PFSK-1 (cell line): ENCODE measurements around the gene NAPG.

Source experiments
- FOXP2 ChIP-seq: optimal IDR thresholded peaks from 2 replicates; pipeline ENCODE3; 2011; ENCODE audit warnings: borderline replicate concordance, control low read depth, inconsistent platforms; ENCODE audit not compliant: insufficient read depth; ENCODE audit errors: extremely low read length, extremely low read depth
- POLR2AphosphoS5 ChIP-seq: IDR thresholded peaks from 2 replicates; pipeline ENCODE4 v1.6.1; 2012; ENCODE audit warnings: low read depth, mild to moderate bottlenecking, control low read depth, low read length, moderate library complexity
- SIN3A ChIP-seq: IDR thresholded peaks from 2 replicates; pipeline ENCODE4 v1.6.1; 2012; ENCODE audit warnings: mild to moderate bottlenecking, low read length, moderate library complexity, borderline replicate concordance; ENCODE audit not compliant: insufficient read depth
- TAF1 ChIP-seq: IDR thresholded peaks from 2 replicates; pipeline ENCODE4 v1.6.1; 2012; ENCODE audit warnings: low read length, control low read depth, borderline replicate concordance; ENCODE audit not compliant: insufficient read depth
- TF ChIP-seq, protein P1 (sequence below), 2 experiments: IDR thresholded peaks; 2 replicates each; pipeline versions ENCODE4 v1.6.1 to v1.8.0; 2011 to 2012; ENCODE audit warnings: low read depth in 2 of 2, low read length in 2 of 2, control low read depth in 1 of 2, inconsistent platforms in 1 of 2, mild to moderate bottlenecking in 1 of 2, moderate library complexity in 1 of 2; ENCODE audit not compliant: insufficient read depth in 1 of 2

The NAPG gene

GRCh38 chr18:10579079-10579867 is 53.4 kb downstream of the NAPG start:
- no peak for TF ChIP-seq SIN3A
- TF ChIP-seq TAF1, result no peak
- no peak for TF ChIP-seq POLR2AphosphoS5
- TF ChIP-seq, protein P1, sequence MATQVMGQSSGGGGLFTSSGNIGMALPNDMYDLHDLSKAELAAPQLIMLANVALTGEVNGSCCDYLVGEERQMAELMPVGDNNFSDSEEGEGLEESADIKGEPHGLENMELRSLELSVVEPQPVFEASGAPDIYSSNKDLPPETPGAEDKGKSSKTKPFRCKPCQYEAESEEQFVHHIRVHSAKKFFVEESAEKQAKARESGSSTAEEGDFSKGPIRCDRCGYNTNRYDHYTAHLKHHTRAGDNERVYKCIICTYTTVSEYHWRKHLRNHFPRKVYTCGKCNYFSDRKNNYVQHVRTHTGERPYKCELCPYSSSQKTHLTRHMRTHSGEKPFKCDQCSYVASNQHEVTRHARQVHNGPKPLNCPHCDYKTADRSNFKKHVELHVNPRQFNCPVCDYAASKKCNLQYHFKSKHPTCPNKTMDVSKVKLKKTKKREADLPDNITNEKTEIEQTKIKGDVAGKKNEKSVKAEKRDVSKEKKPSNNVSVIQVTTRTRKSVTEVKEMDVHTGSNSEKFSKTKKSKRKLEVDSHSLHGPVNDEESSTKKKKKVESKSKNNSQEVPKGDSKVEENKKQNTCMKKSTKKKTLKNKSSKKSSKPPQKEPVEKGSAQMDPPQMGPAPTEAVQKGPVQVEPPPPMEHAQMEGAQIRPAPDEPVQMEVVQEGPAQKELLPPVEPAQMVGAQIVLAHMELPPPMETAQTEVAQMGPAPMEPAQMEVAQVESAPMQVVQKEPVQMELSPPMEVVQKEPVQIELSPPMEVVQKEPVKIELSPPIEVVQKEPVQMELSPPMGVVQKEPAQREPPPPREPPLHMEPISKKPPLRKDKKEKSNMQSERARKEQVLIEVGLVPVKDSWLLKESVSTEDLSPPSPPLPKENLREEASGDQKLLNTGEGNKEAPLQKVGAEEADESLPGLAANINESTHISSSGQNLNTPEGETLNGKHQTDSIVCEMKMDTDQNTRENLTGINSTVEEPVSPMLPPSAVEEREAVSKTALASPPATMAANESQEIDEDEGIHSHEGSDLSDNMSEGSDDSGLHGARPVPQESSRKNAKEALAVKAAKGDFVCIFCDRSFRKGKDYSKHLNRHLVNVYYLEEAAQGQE (IDR thresholded peaks at IDR 0.05; ENCODE audit: insufficient read depth in 1 of 2, low read depth in 2 of 2, low read length in 2 of 2), result no peak
- no peak for TF ChIP-seq FOXP2

DNA sequence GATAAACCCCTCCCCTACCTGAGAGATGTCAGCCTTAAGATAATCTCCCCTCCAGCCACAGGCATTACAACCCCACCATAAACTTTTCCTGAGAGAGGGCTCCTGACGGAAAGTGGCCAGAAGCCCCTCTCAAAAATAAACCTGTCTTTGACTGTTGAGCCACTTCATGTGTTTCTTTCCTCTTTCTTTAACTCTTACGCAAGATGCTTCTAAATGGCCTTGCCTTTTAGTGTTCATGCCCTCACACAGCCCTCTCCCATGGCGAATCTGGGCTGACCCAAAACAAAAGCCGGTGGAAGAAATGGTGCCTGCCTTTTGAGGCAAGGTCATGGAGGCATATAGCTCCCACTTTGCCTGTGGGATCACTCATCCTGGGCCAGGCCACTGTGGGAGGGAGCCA is 54.4 kb downstream of the NAPG start:
- TF ChIP-seq, protein P1 (IDR thresholded peaks at IDR 0.05; ENCODE audit: insufficient read depth in 1 of 2, low read depth in 2 of 2, low read length in 2 of 2), result no peak
- no peak for TF ChIP-seq TAF1
- no peak for TF ChIP-seq SIN3A

DNA sequence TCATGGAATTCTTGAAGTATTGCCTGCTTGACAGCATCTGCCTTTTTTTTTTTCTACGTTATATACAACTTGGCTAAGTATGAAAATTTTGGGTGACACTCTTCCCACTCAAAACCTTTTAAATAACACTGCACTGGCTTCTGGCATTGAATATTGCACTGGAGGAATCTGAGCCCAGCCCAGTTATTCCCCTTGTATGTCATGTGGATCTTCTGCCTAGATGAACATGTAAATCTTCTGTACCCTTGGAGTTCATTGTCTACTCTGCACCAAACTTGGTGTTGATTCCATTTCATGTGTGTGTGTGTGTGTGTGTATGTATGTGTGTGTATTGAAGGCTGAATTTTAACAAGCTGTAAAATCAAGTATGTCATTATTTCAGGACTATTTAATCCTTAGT is 59.4 kb downstream of the NAPG start:
- no peak for TF ChIP-seq SIN3A

GRCh38 chr18:10588975-10589374 is 63.1 kb downstream of the NAPG start:
- TF ChIP-seq POLR2AphosphoS5 (no peak), FOXP2 (no peak), TAF1 (no peak), SIN3A (no peak)
- TF ChIP-seq, protein P1 (IDR thresholded peaks at IDR 0.05; ENCODE audit: insufficient read depth in 1 of 2, low read depth in 2 of 2, low read length in 2 of 2), result no peak

DNA sequence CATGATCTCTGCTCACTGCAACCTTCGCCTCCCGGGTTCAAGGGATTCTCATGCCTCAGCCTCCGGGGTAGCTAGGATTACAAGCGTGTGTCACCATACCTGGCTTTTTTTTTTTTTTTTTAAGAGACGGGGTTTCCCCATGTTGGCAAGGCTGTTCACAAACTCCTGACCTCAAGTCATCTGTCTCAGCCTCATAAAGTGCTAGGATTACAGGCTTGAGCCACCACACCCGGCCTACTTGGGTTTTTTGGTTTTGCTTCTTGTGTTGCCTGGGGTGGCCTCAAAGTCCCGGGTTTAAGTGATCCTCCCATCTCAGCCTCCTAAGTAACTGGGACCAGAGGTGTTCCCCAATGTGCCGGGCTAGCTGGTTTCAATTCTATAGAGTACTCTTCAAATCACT is 64.6 kb downstream of the NAPG start:
- TF ChIP-seq, protein P1 (IDR thresholded peaks at IDR 0.05; ENCODE audit: insufficient read depth in 1 of 2, low read depth in 2 of 2, low read length in 2 of 2), result no peak
- no peak for TF ChIP-seq TAF1
- TF ChIP-seq POLR2AphosphoS5, result no peak
- no peak for TF ChIP-seq FOXP2
- TF ChIP-seq SIN3A, result no peak
